Thyroid gland (tissue), 4 donors: ENCODE results near the gene TAF1L.

ENCODE experiments used
- CTCF ChIP-seq, 6 experiments: fragments of 200-600 bp in 3 of 6; fragments of 450-650 bp in 3 of 6; sonication (generic) in 3 of 6; IDR thresholded peaks; one replicate each; pipeline ENCODE4 v1.5.1; 2016 to 2019; ENCODE audit warnings: antibody characterized with exemption in 6 of 6, mild to moderate bottlenecking in 2 of 6, inconsistent platforms in 1 of 6, moderate library complexity in 1 of 6
- POLR2A ChIP-seq, 2 donors: fragments of 450-650 bp; IDR thresholded peaks; one replicate each; pipeline ENCODE4 v1.6.1; 2017; ENCODE audit warnings: antibody characterized with exemption in 2 of 2, mild to moderate bottlenecking in 2 of 2, moderate library complexity in 1 of 2

GRCh38 chr9:32622948-32623347 lies 12.5 kb downstream of the TAF1L start:
- TF ChIP-seq CTCF (IDR thresholded peaks at IDR 0.05) (no peak), POLR2A (IDR thresholded peaks at IDR 0.05) (no peak)
